GM21529 (cell line): ENCODE measurements around the gene KBTBD6.
"Not testable (repeated sequence)": the region's sequence is repeated elsewhere in the genome, so short reads cannot be mapped to it uniquely, and the experiment has no call there.

Source experiments
- ATAC-seq: cut with Tn5 transposase; IDR thresholded peaks from one replicate; pipeline ENCODE4 v1.9.1; 2021; ENCODE audit not compliant: unreplicated experiment

Gene KBTBD6

DNA sequence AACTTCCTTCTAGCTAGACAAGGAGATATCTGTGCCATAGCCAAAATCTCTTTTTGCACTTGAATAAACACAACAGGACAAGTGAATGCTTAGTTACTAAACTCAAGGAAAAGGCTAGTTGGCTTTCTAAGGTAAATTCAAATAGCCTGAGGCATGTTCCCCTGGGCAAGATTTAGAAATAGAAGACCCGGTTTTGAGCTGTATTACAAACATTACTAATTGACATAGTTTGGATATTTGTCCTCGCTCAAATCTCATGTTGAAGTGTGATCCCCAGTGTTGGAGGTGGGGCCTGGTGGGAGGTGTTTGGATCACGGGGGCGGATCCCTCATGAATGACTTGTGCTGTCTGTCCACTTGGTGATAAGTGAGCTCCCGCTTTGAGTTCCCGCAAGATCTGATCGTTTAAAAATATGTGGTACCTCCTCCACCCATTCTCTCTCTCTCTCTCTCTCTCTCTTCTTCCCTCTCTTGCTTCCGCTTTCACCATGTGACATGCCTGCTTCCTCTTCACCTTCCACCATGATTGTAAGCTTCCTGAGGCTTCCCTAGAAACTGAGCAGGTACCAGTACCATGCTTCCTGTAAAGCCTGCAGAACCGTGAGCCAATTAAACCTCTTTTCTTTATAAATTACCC is 3.9 kb upstream of the KBTBD6 start:
- no peak for ATAC-seq

- ATAC-seq: no peak
Observed at GRCh38 chr13:41133951-41134350, 1.3 kb upstream of the KBTBD6 start.

DNA sequence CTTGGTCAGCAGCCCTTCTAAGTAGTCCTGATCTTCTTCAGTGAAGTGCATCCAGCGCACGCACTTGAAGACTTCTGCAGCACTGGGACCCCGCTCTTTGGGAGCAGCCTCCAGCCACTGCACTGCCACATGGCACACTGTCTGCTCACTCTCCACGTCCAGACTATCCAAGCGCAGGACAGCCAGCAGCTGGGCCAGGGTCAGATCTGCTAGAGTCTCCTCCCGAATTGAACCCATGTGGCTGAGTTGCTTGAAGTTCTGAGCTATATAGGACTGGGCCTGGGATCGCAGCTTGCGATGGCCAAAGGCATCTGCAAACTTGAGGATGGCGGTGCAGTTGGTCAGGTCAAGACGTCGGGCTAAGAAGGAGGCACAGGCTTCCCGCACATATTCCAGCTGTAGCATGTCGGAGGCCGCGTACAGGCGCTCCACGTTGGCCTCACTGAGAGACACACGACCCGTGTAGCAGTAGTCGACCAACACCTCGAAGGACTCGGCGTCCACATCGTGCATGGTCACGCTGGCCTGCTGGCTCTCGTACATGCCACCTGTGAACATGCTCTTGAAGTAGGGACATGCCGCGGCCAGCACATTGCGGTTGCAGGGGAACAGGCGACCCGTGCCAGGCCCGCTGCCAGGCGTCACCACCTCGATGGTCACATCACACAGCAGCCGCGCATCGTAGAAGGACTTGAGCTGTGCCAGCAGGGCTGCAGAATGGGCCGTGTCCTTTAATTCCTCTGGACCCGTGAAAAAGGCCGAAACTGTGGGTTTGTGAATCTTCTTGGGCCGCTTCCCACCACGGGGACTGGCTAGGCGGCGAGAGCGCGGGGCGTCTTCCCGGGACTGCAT is 716 bp downstream of the KBTBD6 start:
- peak; percentile 6 for ATAC-seq

GRCh38 chr13:41131189-41131588 is 1.4 kb downstream of the KBTBD6 start:
- not testable (repeated sequence) for ATAC-seq

DNA sequence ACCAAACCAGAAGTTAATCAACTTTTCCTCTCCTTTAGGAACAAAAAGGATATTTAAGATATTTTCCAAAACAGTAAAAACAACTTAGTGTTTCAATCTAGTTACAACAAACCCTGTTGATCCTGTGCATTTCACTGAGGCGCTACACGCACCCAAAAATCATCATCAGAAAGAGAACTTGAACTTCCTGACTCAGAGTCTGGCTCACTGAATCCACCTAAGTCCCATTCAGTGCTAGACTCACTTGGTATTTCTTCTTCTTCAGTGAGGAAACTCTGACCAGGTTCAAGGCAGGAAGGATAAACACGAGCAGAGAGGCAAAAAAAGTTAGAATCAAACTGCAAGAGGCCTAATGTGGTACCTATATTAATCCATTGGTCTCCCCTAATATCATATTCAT is 2.2 kb downstream of the KBTBD6 start:
- no peak for ATAC-seq

- ATAC-seq: no peak
Observed at GRCh38 chr13:41127701-41128100, 4.9 kb downstream of the KBTBD6 start.

GRCh38 chr13:41122838-41123237 is 9.8 kb downstream of the KBTBD6 start:
- no peak for ATAC-seq

DNA sequence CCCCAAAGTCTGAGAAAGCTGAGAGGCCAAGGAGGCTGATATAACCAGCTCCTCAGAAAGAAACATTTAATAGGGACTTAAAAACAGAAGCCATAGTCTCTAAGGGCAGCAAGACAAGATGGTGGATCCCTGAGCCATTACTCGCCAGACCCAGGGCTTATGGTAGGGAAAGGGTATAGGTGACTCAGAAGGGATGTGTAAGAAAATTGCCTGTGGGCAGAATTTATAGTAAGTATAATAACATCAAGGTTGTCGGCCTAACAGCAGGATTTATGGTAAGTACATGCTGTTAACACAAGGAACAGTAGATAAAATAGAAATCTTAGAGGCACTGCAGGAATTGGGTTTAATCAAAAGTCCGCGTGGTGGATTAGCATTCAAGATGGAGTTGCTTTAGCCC is 14.7 kb downstream of the KBTBD6 start:
- no peak for ATAC-seq

DNA sequence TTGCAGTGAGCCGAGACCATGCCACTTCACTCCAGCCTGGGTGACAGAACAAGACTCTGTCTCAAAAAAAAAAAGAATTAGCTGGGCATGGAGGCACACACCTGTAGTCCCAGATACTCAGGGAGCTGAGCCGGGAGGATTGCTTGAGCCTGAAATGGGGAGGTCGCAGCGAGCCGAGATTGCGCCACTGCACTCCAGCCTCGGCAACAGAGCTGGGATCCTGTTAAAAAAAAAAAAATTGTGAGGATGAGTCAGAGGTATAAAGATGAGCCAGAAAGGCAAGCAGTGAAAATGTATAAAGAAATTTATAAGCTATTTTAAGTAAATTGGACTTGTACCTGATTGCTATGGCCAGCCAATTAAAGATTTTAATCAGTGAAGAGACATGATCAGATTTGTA is 21.1 kb downstream of the KBTBD6 start:
- no peak for ATAC-seq

DNA sequence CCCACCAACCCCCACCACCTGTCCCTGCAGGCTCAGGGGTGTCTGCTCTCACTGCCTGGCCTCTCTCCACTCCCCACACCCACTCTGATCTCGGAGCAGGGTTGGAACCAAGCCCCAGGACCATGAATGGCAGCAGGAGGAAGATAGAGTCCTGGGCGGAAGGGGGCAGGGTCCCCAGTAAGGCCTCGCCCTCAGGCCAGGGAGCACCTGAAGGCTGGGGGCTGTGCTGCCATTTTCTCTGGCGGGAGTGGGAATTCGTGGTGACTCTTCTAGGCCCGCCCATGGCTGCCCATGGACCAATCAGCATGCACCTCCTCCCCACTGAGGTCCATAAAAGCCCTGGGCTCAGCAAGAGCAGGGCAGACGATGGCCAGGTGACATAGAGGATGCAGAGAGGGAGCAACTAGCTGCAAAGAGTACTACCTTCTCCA is 25.0 kb downstream of the KBTBD6 start:
- ATAC-seq: no peak

DNA sequence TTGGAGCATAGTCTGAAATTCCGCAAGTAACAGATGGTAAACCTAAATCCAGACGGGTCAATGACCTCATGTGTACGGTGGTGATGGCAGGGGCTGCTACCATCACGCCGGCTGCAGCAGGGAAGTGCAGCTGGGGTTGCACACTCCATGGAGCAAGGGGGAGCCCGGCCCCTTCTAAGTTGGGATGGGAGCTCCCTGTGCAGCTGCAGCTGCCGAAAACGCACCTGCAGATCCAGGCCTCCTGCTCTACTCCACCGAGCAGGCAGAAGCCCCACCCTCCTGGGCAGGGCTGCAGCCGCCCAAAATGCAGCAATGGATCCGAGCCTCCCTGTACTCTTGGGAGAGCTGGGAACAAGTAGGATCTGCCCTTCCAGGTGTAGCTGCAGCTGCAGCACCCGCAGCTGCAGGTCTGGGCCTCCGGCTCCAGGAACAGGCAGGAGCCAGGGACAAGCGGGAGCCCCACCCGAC is 25.5 kb downstream of the KBTBD6 start:
- ATAC-seq: no peak

- ATAC-seq: no peak
Observed at GRCh38 chr13:41099986-41100385, 32.6 kb downstream of the KBTBD6 start.

DNA sequence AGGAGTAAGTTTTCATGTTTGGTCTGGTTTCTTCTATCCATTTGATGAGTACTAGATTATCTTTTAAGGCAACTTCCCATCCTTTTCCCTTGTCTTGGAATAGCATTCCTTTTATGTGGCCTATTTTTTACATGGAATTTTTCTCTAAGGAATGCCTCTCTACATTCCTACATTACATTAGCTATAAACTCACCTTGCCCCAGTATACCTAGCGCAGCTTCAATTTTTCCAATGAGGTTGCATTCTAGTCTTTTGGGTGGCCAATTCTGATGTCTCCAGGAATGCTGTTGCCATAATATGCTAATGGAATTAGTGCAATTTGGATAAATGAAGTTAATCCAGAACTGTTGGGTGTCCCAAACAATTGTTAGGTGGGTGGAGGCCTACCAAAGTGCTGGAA is 33.8 kb downstream of the KBTBD6 start:
- no peak for ATAC-seq

- ATAC-seq: not testable (repeated sequence)
Observed at GRCh38 chr13:41095681-41096080, 36.9 kb downstream of the KBTBD6 start.

DNA sequence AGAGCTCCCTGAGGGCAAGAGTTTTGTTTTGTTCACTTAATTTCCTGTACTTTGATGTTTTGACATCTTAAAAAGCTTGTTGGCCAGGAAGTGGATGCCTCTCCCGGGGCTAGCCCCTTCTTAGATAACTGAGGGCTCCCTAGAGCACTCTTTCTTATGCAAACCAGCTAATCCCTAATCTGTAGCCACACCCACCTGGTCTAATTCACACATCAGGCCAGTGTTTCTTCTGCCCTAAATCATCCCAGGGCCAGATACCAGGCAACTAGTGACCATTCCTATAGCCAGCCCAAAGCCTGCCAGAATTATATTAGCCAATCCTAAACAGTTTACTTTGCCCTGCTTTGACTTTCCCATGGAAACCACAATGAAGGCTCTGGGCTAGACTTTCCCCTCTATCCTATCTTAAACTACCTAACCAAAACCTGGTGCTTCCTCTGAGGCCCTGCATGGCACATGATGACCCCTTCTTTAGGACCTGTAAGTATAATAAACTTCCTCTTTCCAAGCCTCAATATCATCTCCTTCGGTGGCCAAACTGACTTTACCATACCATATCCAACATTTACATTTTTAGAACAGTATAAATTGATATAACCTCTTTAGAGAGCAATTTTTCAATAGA is 46.5 kb downstream of the KBTBD6 start:
- ATAC-seq: no peak

GRCh38 chr13:41079725-41080124 is 52.9 kb downstream of the KBTBD6 start:
- ATAC-seq: no peak
